Measurements from ENCODE around the gene ZC3H12C.

The ZC3H12C gene

GRCh38 chr11:110131386-110132123, 38.4 kb downstream of the ZC3H12C start:
- Histone ChIP-seq H3K4me1 (ENCODE audit: insufficient read depth, low read length, severe bottlenecking) (no peaks in the 10 kb centered on the region), H3K4me2 (ENCODE audit: low read length) (no peak overlapping the region), H3K4me3 (ENCODE audit: low read depth, low read length, poor library complexity, severe bottlenecking) (no peak overlapping the region), H3F3A (ENCODE audit: insufficient read depth, low read length) (no peaks in the 10 kb centered on the region), H3K79me2 (ENCODE audit: insufficient read depth, low read length) (no peaks in the 10 kb centered on the region), H3K9me2 (ENCODE audit: low read depth, low read length) (no peaks in the 10 kb centered on the region), H4K20me1 (ENCODE audit: insufficient read depth, low read length) (no peaks in the 10 kb centered on the region), H3K27me3 (ENCODE audit: insufficient read depth, low read length) (no peaks in the 10 kb centered on the region), H3K9ac (ENCODE audit: low read length) (no peak overlapping the region), H2AFZ (ENCODE audit: low read length) (no peak overlapping the region), H3K27ac (ENCODE audit: low read depth, low read length, poor library complexity, severe bottlenecking) (no peak overlapping the region), H3K9me3 (ENCODE audit: low read length) (no peaks in the 10 kb centered on the region), H3K36me3 (ENCODE audit: insufficient read depth, low read length) (no peaks in the 10 kb centered on the region)
- TF ChIP-seq EZH2 (IDR thresholded peaks at IDR 0.05; ENCODE audit: borderline replicate concordance, low read length) (no peak), CTCF (IDR thresholded peaks at IDR 0.05; ENCODE audit: low read length) (no peak)

GRCh38 chr11:110133160-110133559, 40.0 kb downstream of the ZC3H12C start:
- H3K36me3 ChIP-seq (ENCODE audit: insufficient read depth, low read length): no peaks in the 10 kb centered on the region
- no peak overlapping the region for H2AFZ ChIP-seq (ENCODE audit: low read length)
- H3K9ac ChIP-seq (ENCODE audit: low read length): no peak overlapping the region
- no peaks in the 10 kb centered on the region for H3K27me3 ChIP-seq (ENCODE audit: insufficient read depth, low read length)
- H3K4me3 ChIP-seq (ENCODE audit: low read depth, low read length, poor library complexity, severe bottlenecking): no peak overlapping the region
- TF ChIP-seq EZH2 (IDR thresholded peaks at IDR 0.05; ENCODE audit: borderline replicate concordance, low read length): no peak
- no peak for TF ChIP-seq CTCF (IDR thresholded peaks at IDR 0.05; ENCODE audit: low read length)
- H3K27ac ChIP-seq (ENCODE audit: low read depth, low read length, poor library complexity, severe bottlenecking): no peak overlapping the region
- no peaks in the 10 kb centered on the region for H3F3A ChIP-seq (ENCODE audit: insufficient read depth, low read length)
- H4K20me1 ChIP-seq (ENCODE audit: insufficient read depth, low read length): no peaks in the 10 kb centered on the region
- H3K79me2 ChIP-seq (ENCODE audit: insufficient read depth, low read length): no peaks in the 10 kb centered on the region
- no peaks in the 10 kb centered on the region for H3K4me1 ChIP-seq (ENCODE audit: insufficient read depth, low read length, severe bottlenecking)
- H3K4me2 ChIP-seq (ENCODE audit: low read length): no peak overlapping the region
- no peaks in the 10 kb centered on the region for H3K9me3 ChIP-seq (ENCODE audit: low read length)
- H3K9me2 ChIP-seq (ENCODE audit: low read depth, low read length): no peaks in the 10 kb centered on the region

GRCh38 chr11:110134110-110134509, 40.9 kb downstream of the ZC3H12C start:
- no peaks in the 10 kb centered on the region for H3K4me1 ChIP-seq (ENCODE audit: insufficient read depth, low read length, severe bottlenecking)
- no peak for TF ChIP-seq EZH2 (IDR thresholded peaks at IDR 0.05; ENCODE audit: borderline replicate concordance, low read length)
- TF ChIP-seq CTCF (IDR thresholded peaks at IDR 0.05; ENCODE audit: low read length): no peak
- H3K79me2 ChIP-seq (ENCODE audit: insufficient read depth, low read length): no peaks in the 10 kb centered on the region
- H3F3A ChIP-seq (ENCODE audit: insufficient read depth, low read length): no peaks in the 10 kb centered on the region
- H3K9me2 ChIP-seq (ENCODE audit: low read depth, low read length): no peaks in the 10 kb centered on the region
- H3K4me2 ChIP-seq (ENCODE audit: low read length): no peak overlapping the region
- no peak overlapping the region for H2AFZ ChIP-seq (ENCODE audit: low read length)
- no peak overlapping the region for H3K4me3 ChIP-seq (ENCODE audit: low read depth, low read length, poor library complexity, severe bottlenecking)
- H3K9ac ChIP-seq (ENCODE audit: low read length): no peak overlapping the region
- H3K9me3 ChIP-seq (ENCODE audit: low read length): no peaks in the 10 kb centered on the region
- no peaks in the 10 kb centered on the region for H3K36me3 ChIP-seq (ENCODE audit: insufficient read depth, low read length)
- H3K27ac ChIP-seq (ENCODE audit: low read depth, low read length, poor library complexity, severe bottlenecking): no peak overlapping the region
- H3K27me3 ChIP-seq (ENCODE audit: insufficient read depth, low read length): no peaks in the 10 kb centered on the region
- H4K20me1 ChIP-seq (ENCODE audit: insufficient read depth, low read length): no peaks in the 10 kb centered on the region

All from OCI-LY1 (cell line).